GM12872 (cell line): ENCODE measurements around the gene LORICRIN.

Source experiments
- CTCF ChIP-seq: IDR thresholded peaks from 3 replicates; pipeline ENCODE4 v1.5.1; 2011; ENCODE audit warnings: low read depth, mild to moderate bottlenecking, low read length, moderate library complexity; ENCODE audit not compliant: insufficient read depth

LORICRIN gene

DNA sequence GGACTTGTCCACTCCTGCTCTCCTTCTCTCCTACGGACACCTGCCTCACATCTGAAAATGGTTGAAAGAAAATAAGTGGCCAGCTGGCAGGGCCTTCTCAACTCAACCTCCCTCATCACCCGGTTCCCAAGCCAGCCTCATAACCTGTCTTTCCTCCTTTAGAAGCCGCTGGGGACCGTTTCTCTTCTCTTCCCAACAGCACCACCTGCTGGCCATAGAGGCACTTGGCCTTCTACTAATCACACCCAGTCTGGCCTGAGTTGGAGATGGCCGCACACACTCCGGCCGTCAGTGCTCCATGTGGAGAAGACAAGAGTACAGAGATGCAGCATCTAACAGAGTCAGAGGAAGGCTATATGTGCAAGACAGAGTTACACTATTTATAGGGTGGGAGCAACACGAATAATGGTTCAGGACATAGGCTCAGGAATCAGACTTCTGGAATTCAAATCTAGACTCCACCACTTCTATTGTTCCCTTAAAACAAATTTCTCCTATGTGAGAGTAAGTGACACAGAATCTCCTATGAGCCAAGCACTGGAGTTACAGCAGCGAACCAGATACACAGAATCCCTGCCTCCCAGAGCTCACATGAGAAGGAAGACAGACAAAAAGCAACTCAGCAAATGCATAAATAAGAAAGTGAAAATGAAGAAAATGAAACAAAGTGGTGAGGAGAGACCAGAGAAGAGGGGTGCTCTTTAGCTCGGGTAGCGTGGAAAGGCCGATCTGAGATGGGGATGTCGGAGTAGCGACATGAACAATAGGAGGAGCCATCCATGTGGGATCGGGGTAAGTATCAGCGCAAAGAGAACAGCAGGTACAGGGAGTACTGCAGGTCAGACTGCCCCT is 36.2 kb upstream of the LORICRIN start:
- TF ChIP-seq CTCF, result peak; percentile 70

DNA sequence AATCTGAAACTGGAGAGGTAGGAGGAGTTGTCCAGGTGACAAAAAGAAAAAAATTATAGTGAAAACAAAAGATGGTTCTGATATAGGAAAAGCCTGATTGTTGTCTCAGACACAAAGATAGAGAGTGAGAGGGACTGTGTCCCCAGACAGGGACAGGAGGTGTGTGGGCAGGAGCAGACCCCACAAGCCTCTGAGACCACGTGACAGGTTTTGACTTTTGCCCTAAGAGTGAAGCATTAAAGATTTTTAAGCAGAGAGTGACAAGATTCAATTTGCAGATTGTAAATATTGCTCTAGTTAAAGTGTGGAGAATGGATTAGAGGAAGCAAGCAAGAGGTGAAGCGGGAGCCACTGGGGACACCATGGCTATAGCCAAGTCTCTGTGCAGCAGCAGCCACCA is 31.7 kb upstream of the LORICRIN start:
- no peak for TF ChIP-seq CTCF

- TF ChIP-seq CTCF, result no peak
These were observed 31.0 kb upstream of the LORICRIN start for GRCh38 chr1:153228491-153228890.

DNA sequence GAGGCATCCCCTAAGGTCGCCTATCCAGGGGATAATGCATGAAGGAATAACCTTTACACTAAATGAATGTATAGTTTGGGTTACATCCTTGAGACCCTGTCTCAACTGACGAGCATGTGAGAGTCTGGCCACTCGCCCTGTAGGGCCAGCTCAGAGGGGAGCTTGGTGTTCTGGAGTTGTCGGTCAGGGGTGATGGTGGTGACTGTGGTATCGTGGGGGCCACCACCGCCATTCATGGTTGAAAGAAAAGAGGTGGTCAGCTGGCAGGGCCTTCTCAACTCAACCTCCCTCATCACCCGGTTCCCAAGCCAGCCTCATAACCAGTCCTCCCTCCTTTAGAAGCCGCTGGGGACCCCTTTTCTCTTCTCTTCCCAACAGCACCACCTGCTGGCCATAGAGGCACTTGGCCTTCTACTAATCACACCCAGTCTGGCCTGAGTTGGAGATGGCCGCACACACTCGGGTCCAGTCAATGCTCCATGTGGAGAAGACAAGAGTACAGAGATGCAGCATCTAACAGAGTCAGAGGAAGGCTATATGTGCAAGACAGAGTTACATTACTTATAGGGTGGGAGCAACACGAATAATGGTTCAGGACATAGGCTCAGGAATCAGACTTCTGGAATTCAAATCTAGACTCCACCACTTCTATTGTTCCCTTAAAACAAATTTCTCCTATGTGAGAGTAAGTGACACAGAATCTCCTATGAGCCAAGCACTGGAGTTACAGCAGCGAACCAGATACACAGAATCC is 30.2 kb upstream of the LORICRIN start:
- peak; percentile 67 for TF ChIP-seq CTCF

DNA sequence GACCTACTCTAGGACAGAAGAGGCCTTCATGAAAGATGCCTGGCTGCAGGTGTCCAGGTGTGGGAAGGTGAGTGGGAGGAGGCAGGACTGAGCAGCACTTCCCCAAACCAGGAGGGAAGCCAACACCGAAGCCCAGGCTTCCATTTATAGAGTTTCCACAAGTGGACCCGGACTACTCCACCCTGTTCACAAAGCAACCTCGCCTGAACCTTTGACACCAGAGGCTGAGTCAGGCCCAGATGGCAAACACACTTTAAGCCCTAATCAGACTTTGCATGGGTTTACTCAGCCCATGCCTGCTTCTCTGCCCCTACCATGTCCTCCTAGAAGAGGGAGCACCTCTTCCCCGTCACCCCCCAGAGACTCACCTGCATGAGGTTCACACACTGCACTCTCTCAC is 28.1 kb upstream of the LORICRIN start:
- no peak for TF ChIP-seq CTCF

GRCh38 chr1:153231785-153232184 is 27.7 kb upstream of the LORICRIN start:
- TF ChIP-seq CTCF, result no peak

- no peak for TF ChIP-seq CTCF
These were observed 26.9 kb upstream of the LORICRIN start for GRCh38 chr1:153232553-153232952.
